Testis (tissue), 3 donors: ENCODE measurements around the gene HIGD1A. TPM values are rescaled to one million over a fixed set of nuclear protein-coding genes. Genes with fewer than 3 reads are reported as not detected.

Experiments used
- DNase-seq: peaks from one replicate; pipeline ENCODE4 v3.0.0-alpha.2; 2019
- H3K27ac ChIP-seq, 2 donors: fragments of 200-600 bp; sonication (generic); one replicate each; pipeline ENCODE4 v1.5.1; 2019
- H3K27me3 ChIP-seq: fragments of 200-600 bp; sonication (generic); one replicate; pipeline ENCODE4 v1.5.1; 2019
- H3K36me3 ChIP-seq: fragments of 200-600 bp; sonication (generic); one replicate; pipeline ENCODE4 v1.5.1; 2017; ENCODE audit warnings: low read depth; ENCODE audit errors: missing control alignments
- H3K4me1 ChIP-seq: fragments of 200-600 bp; sonication (generic); one replicate; pipeline ENCODE4 v1.5.1; 2019
- H3K4me3 ChIP-seq, 2 donors: fragments of 200-600 bp; sonication (generic); one replicate each; pipeline ENCODE4 v1.5.1; 2017 to 2019
- H3K9me3 ChIP-seq: fragments of 200-600 bp; sonication (generic); one replicate; pipeline ENCODE4 v1.5.1; 2017
- POLR2A ChIP-seq: fragments of 450-650 bp; IDR thresholded peaks from one replicate; pipeline ENCODE4 v1.6.1; 2017; ENCODE audit warnings: antibody characterized with exemption, mild to moderate bottlenecking, moderate library complexity
- WGBS, 2 donors: methylation state at CpG; one replicate each; pipeline ENCODE4 v1.1.5; 2018; 5-methylcytosine and 5-hydroxymethylcytosine counted together
- intact Hi-C: fragments of 100-400 bp; cut with DNase I; formaldehyde crosslinking; loops from one replicate; pipeline ENCODE4 v1.15.1; 2023; ENCODE audit warnings: low total_unique reads
- polyA plus RNA-seq: library from polyadenylated mRNA; stranded (reverse); fragments of 350-450 nt; fragmentation: Illumina TruSeq; extraction: RNeasy Lipid Tissue Mini Kit (QIAGEN cat#74804); gene quantifications from one replicate; pipeline ENCODE4 v1.2.3, GENCODE V29; 2014; ENCODE audit warnings: low read depth, low replicate concordance; ENCODE audit not compliant: insufficient read depth
- total RNA-seq, 2 donors: library from RNA; depleted of rRNA; stranded (reverse); fragments of >200 nt; gene quantifications; one replicate each; pipeline ENCODE4 v1.2.3, GENCODE V29; 2016
- TF ChIP-seq, protein P1 (sequence below), 3 experiments: fragments of 450-650 bp in 2 of 3; fragments of 200-600 bp in 1 of 3; sonication (generic) in 1 of 3; IDR thresholded peaks; one replicate each; pipeline ENCODE4 v1.5.1; 2016 to 2019; ENCODE audit warnings: antibody characterized with exemption in 3 of 3, mild to moderate bottlenecking in 2 of 3, moderate library complexity in 1 of 3

Gene HIGD1A
- total and polyA plus RNA-seq, 3 donors from 2014 or later: 95.6 to 133 (median 110) TPM

DNA sequence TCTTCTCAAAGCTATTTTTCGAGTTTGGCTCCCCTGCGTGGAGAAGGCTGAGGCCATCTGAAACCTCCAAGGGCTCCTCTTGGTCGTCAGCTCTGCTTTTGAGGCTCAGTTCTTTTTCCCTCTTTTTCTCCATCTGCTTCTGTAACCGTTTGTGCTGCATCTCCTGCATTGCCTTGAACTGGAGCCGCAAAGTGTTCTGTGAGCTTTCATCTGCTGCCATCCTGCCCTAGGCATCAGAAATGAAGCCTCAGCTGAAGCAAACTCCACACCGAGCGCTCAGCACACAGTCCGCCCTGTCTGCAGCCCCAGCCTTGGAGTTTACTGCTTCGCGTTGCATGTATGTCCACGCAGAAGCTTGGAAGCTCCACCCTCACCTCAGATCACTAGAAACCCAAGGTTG is 46.2 kb downstream of the HIGD1A start:
- Histone ChIP-seq H3K4me1 (no peaks in the 10 kb centered on the region), H3K36me3 (no peaks in the 10 kb centered on the region), H3K27me3 (no peaks in the 10 kb centered on the region), H3K4me3 (no peak overlapping the region), H3K9me3 (no peaks in the 10 kb centered on the region), H3K27ac (no peak overlapping the region)
- WGBS, 2 donors: 80 to 85% methylated on average over 11 of the region's 11 CpGs
- intact Hi-C loops: no loop called here
- TF ChIP-seq, protein P1, sequence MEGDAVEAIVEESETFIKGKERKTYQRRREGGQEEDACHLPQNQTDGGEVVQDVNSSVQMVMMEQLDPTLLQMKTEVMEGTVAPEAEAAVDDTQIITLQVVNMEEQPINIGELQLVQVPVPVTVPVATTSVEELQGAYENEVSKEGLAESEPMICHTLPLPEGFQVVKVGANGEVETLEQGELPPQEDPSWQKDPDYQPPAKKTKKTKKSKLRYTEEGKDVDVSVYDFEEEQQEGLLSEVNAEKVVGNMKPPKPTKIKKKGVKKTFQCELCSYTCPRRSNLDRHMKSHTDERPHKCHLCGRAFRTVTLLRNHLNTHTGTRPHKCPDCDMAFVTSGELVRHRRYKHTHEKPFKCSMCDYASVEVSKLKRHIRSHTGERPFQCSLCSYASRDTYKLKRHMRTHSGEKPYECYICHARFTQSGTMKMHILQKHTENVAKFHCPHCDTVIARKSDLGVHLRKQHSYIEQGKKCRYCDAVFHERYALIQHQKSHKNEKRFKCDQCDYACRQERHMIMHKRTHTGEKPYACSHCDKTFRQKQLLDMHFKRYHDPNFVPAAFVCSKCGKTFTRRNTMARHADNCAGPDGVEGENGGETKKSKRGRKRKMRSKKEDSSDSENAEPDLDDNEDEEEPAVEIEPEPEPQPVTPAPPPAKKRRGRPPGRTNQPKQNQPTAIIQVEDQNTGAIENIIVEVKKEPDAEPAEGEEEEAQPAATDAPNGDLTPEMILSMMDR (IDR thresholded peaks at IDR 0.05): no peak
- TF ChIP-seq POLR2A: no peak
- no peak for DNase-seq

DNA sequence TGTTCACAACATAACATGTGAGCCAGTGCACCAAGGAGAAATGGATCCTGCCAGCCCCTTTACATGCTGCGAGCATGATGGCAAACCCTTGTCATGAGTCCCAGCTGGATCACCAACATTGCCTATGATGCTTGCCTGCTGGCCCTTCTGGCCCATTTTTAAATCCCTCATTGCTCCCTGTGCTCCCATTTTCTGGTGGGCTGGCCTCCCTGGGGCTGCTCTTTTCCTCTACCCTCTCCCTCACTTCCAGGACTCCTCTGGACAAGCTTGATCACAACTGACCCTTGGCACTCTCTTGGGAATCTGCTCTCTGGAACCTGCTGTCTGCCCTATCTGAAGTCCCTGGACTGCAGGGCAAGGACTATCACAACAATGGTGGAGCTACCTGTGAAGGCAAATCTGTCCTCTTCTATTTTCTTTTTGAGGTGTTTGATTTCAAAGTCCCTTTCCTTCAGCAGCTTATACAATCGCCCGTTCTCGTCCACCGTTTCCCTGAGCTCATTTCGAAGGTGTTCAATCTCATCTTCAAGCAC is 47.5 kb downstream of the HIGD1A start:
- no peaks in the 10 kb centered on the region for H3K9me3 ChIP-seq
- H3K4me1 ChIP-seq: no peaks in the 10 kb centered on the region
- no peak for DNase-seq
- no peak for TF ChIP-seq POLR2A
- TF ChIP-seq, protein P1 (IDR thresholded peaks at IDR 0.05): no peak
- intact Hi-C loops: no loop called here
- no peaks in the 10 kb centered on the region for H3K36me3 ChIP-seq
- no peak overlapping the region for H3K27ac ChIP-seq
- H3K4me3 ChIP-seq: no peak overlapping the region
- H3K27me3 ChIP-seq: no peaks in the 10 kb centered on the region
- 94 to 95% methylated on average over 6 of the region's 6 CpGs for WGBS, 2 donors

DNA sequence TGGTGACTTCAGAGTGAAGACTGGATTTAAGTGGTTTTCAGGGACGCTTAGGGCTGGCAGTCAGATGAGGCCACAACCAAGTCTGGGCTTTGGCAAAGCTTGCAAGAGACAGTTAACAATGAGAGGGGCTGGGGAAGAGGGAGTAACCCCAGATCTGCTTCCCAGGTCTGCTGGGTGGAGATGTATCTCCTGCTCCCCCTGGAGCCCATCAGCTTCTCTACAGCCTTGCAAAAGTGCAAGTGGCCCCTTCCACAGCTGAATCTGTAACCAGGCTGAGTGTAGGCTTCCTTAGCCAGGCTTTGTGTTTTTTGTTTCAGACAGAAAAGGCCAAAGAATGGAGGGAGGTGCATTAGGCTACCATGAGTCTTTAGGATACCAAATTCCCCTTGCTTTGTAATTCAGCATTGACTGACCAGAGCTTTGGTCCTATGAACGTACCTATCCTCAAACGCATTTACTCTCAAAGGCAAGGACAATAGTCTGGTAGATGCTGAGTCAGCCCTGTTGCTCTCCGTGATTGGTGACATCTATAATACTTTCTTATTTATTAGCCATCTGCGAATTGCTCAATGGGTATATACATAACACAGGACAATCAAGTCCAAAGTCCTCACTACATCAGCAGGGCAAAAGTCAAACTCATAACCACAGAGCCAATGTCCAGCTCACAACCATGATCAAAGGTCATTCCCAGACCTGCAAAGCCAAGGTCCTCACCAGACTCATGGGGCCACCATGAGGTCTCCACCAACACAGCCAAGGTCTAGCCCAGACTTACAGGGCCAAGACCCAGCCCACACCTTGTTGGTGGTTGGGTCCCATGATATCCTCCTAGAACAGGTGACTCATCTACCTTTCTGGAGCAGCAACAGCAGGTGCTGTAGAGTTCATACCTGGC is 48.4 kb downstream of the HIGD1A start:
- peak; percentile 43 for DNase-seq

DNA sequence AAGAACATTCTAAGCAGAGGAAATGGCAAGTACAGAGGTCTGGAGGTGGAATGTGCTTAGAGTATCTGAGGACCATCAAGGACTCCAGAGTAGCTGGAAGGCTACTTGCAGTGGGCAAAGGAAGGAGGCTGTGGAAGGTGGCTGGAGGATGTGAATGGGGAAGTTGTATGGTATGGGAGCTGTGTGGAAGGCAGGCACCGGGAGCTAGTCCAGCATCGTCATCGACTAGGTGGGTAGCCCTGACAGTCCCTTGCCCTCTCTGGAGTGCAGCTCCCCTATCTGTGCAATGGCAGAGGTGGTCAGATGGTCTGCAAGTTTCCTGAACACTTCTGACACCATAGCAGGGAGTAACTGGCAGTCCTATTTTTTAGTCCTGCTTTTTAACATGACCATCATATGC is 50.5 kb downstream of the HIGD1A start:
- no peak overlapping the region for H3K4me3 ChIP-seq
- H3K36me3 ChIP-seq: no peaks in the 10 kb centered on the region
- no peak for DNase-seq
- no peak for TF ChIP-seq POLR2A
- TF ChIP-seq, protein P1 (IDR thresholded peaks at IDR 0.05): no peak
- intact Hi-C loops: no loop called here
- no peaks in the 10 kb centered on the region for H3K27me3 ChIP-seq
- H3K4me1 ChIP-seq: no peaks in the 10 kb centered on the region
- no peak overlapping the region for H3K27ac ChIP-seq
- no peaks in the 10 kb centered on the region for H3K9me3 ChIP-seq
- WGBS, 2 donors: 89 to 90% methylated on average over 3 of the region's 3 CpGs

More for the DNA sequence above, 48.4 kb downstream of the HIGD1A start:
- 81 to 83% methylated on average over 5 of the region's 5 CpGs for WGBS, 2 donors
- Histone ChIP-seq H3K27me3 (no peaks in the 10 kb centered on the region), H3K9me3 (no peaks in the 10 kb centered on the region), H3K27ac (no peak overlapping the region), H3K36me3 (no peaks in the 10 kb centered on the region), H3K4me3 (no peak overlapping the region), H3K4me1 (no peaks in the 10 kb centered on the region)
- intact Hi-C loops: no loop called here
- TF ChIP-seq, protein P1 (IDR thresholded peaks at IDR 0.05): peak in 1 of 3 experiments; percentile 25
- no peak for TF ChIP-seq POLR2A
